HUES48 (cell line): ENCODE data around the gene HOXD10.

ENCODE experiments used
- H3K27ac ChIP-seq: one replicate; pipeline ENCODE4 v1.7.0; 2013; ENCODE audit warnings: low read depth, low read length, inconsistent platforms
- H3K27me3 ChIP-seq: 2 replicates; pipeline ENCODE4 v1.6.1; 2013; ENCODE audit warnings: mild to moderate bottlenecking, low read length; ENCODE audit not compliant: control insufficient read depth, insufficient read depth
- H3K36me3 ChIP-seq: 2 replicates; pipeline ENCODE4 v1.6.1; 2013; ENCODE audit warnings: low read length; ENCODE audit not compliant: control insufficient read depth, insufficient read depth
- H3K4me1 ChIP-seq: 2 replicates; pipeline ENCODE4 v1.6.1; 2013; ENCODE audit warnings: mild to moderate bottlenecking, low read length; ENCODE audit not compliant: control insufficient read depth, insufficient read depth
- H3K4me3 ChIP-seq: 2 replicates; pipeline ENCODE4 v1.5.1; 2013; ENCODE audit warnings: mild to moderate bottlenecking, low read depth, low read length
- H3K9ac ChIP-seq: 2 replicates; pipeline ENCODE4 v1.6.1; 2013; ENCODE audit warnings: mild to moderate bottlenecking, low read depth, low read length, moderate library complexity
- H3K9me3 ChIP-seq: 2 replicates; pipeline ENCODE4 v1.6.1; 2013; ENCODE audit warnings: low read length; ENCODE audit not compliant: control insufficient read depth, insufficient read depth

The HOXD10 gene

GRCh38 chr2:176145085-176145969 lies 28.7 kb downstream of the HOXD10 start:
- peaks cover 100% of the 10 kb centered on the region for H3K27me3 ChIP-seq
- H3K9ac ChIP-seq: no peak overlapping the region
- no peak overlapping the region for H3K27ac ChIP-seq

DNA sequence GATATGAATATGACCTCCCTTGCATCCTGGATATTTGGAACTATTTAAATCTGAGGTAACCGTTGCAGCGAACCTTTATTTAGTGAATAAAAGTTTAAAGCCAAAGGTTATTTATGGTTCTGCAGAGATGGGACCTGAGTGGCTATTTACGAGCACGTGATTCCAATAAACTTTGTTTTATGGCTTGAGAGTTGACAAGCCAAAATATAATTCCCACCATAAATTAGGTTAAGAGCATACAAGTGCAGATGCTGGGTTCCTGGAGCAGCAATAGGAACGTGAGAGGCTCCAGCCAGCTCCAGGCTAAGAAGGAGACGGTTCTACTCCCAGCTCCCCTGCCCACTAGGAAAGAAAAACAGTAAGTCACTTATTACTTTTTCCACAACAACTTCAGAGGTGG lies 29.5 kb downstream of the HOXD10 start:
- no peak overlapping the region for H3K4me3 ChIP-seq
- no peak overlapping the region for H3K27ac ChIP-seq
- H3K9ac ChIP-seq: no peak overlapping the region
- peaks cover 3% of the 10 kb centered on the region; the same call in 1 of the 2 replicates for H3K9me3 ChIP-seq
- no peaks in the 10 kb centered on the region for H3K36me3 ChIP-seq
- H3K4me1 ChIP-seq: no peaks in the 10 kb centered on the region
- H3K27me3 ChIP-seq: peaks cover 100% of the 10 kb centered on the region

More at GRCh38 chr2:176145085-176145969, 28.7 kb downstream of the HOXD10 start:
- Histone ChIP-seq H3K36me3 (no peaks in the 10 kb centered on the region), H3K4me3 (no peak overlapping the region), H3K9me3 (peaks cover 3% of the 10 kb centered on the region; the same call in 1 of the 2 replicates), H3K4me1 (no peaks in the 10 kb centered on the region)

DNA sequence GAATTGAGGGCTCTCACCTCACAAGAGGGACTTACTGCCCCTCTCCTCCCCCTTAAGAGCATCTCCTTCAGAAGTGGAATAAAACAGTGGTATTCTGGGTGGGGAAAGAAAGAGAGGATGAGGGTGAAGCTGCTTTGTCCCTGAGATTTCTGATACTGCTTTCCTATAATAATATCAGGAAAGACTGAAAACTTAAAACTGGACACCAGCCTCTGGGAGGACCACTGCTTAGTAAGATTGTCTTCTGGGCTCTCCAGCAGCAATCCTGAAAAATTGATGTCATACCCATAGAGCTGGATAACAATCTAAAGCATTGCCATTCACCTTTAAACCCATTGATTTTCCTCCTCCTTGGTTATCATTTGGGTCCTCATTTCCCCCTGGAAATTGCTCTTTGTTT lies 30.1 kb downstream of the HOXD10 start:
- no peak overlapping the region for H3K4me3 ChIP-seq
- peaks cover 3% of the 10 kb centered on the region; the same call in 1 of the 2 replicates for H3K9me3 ChIP-seq
- no peak overlapping the region for H3K9ac ChIP-seq
- no peaks in the 10 kb centered on the region for H3K36me3 ChIP-seq
- H3K27me3 ChIP-seq: peaks cover 100% of the 10 kb centered on the region
- H3K4me1 ChIP-seq: peaks cover 3% of the 10 kb centered on the region; the same call in 1 of the 2 replicates
- H3K27ac ChIP-seq: no peak overlapping the region

- no peak overlapping the region for H3K27ac ChIP-seq
- peaks cover 100% of the 10 kb centered on the region for H3K27me3 ChIP-seq
- no peak overlapping the region for H3K9ac ChIP-seq
- peaks cover 3% of the 10 kb centered on the region; the same call in 1 of the 2 replicates for H3K9me3 ChIP-seq
- no peak overlapping the region for H3K4me3 ChIP-seq
- peaks cover 5% of the 10 kb centered on the region; the same call in 1 of the 2 replicates for H3K4me1 ChIP-seq
- H3K36me3 ChIP-seq: no peaks in the 10 kb centered on the region
Measured at GRCh38 chr2:176147210-176147799, 30.7 kb downstream of the HOXD10 start.

DNA sequence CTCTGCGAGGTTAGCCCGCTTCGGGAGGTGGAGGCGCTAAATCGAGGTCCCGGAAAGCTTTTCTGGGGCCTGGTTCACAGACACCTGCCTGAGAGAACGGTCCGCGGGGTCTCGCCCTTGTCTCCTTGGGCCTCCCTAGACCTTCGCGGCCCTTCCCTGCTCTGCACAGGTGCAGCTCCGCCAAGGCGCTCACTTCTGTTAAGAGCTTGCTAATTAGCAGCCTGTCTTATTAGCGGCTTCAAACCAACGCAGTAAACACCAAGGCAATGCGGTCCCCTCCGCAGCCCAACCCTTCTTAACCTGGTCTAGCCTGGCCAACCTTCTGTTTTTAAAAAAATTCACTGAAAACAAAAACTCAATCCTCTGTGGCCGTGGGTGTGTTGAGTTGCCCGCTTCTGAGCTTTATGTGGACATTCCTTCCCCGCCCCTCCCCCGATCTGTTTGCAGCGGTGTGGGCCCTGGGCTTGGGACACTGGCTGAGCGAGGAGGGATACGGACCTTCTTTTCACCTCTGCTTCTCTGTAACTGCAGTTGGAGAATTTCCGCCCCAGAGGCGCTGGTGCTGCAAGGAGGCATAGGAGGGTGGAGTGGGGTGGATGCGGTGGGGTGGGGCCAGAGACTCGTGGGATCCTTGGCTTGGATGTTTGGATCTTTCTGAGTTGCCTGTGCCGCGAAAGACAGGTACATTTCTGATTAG lies 31.4 kb downstream of the HOXD10 start:
- Histone ChIP-seq H3K27me3 (peaks cover 100% of the 10 kb centered on the region), H3K36me3 (no peaks in the 10 kb centered on the region), H3K9me3 (peaks cover 3% of the 10 kb centered on the region; the same call in 1 of the 2 replicates), H3K4me3 (no peak overlapping the region), H3K9ac (no peak overlapping the region), H3K27ac (no peak overlapping the region), H3K4me1 (peaks cover 5% of the 10 kb centered on the region; the same call in 1 of the 2 replicates)

GRCh38 chr2:176148751-176149421 lies 32.3 kb downstream of the HOXD10 start:
- Histone ChIP-seq H3K9me3 (peaks cover 3% of the 10 kb centered on the region; the same call in 1 of the 2 replicates), H3K4me3 (no peak overlapping the region), H3K9ac (no peak overlapping the region), H3K4me1 (peaks cover 5% of the 10 kb centered on the region; the same call in 1 of the 2 replicates), H3K27me3 (peaks cover 100% of the 10 kb centered on the region), H3K27ac (no peak overlapping the region), H3K36me3 (no peaks in the 10 kb centered on the region)

GRCh38 chr2:176149481-176149938 lies 32.9 kb downstream of the HOXD10 start:
- Histone ChIP-seq H3K4me1 (peaks cover 5% of the 10 kb centered on the region; the same call in 1 of the 2 replicates), H3K4me3 (no peak overlapping the region), H3K27me3 (peaks cover 100% of the 10 kb centered on the region), H3K9ac (no peak overlapping the region), H3K9me3 (peaks cover 3% of the 10 kb centered on the region; the same call in 1 of the 2 replicates), H3K36me3 (no peaks in the 10 kb centered on the region), H3K27ac (no peak overlapping the region)

- Histone ChIP-seq H3K27ac (no peak overlapping the region), H3K36me3 (no peaks in the 10 kb centered on the region), H3K9me3 (peaks cover 3% of the 10 kb centered on the region; the same call in 1 of the 2 replicates), H3K4me3 (no peak overlapping the region), H3K4me1 (peaks cover 5% of the 10 kb centered on the region; the same call in 1 of the 2 replicates), H3K27me3 (peaks cover 100% of the 10 kb centered on the region), H3K9ac (no peak overlapping the region)
Measured at GRCh38 chr2:176149939-176150583, 33.5 kb downstream of the HOXD10 start.

DNA sequence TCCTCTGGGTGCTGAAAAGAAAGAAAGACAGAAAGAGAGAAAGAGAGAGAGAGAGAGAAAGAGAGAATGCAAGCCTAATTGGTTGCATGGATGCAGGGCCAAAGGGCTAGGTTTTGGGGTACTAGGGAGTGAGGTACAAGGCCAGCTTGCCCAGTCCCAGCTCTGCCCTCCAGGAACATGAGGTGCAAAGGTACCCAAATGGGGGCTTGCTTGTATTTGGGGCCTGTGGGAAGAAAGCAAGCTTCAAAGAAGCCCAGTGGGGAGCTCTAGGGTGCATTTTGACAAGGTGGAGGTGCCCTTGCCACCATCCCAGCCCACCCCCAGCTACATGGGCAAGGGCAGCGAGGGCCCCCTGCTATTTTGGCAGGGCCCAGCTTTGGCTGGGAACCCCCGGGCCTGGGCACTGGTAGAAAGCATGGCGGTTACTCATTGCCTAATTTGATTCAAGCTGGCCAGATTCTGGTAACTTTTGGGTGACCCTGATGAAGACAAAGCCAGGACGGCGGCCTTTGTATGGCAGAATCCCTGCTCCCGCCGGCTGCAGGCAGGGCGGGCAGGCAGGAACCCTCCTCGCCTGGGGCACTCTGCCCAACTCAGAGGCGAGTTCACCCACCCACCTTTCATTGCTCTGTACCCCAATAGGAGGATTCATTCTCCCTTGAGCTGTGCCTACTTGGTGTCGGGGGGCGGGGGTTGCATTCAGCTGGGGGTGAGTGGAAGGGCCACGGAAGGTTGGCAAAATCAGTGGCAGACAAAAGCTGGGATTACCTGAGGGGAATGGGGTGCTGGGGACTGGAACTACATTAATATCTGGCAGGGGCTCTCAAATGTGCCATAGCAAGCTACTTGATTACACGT lies 34.2 kb downstream of the HOXD10 start:
- Histone ChIP-seq H3K27me3 (peaks cover 100% of the 10 kb centered on the region), H3K9ac (no peak overlapping the region), H3K4me3 (no peak overlapping the region), H3K27ac (no peak overlapping the region), H3K36me3 (no peaks in the 10 kb centered on the region), H3K9me3 (peaks cover 3% of the 10 kb centered on the region; the same call in 1 of the 2 replicates), H3K4me1 (peaks cover 12% of the 10 kb centered on the region; the same call in 1 of the 2 replicates)
